NT2/D1 (cell line): ENCODE data around the gene SELENOH.

ENCODE experiments used
- SUZ12 ChIP-seq: IDR thresholded peaks from 2 replicates; pipeline ENCODE4 v1.6.1; 2011; ENCODE audit not compliant: insufficient read length, insufficient read depth; ENCODE audit errors: extremely low read depth
- YY1 ChIP-seq: IDR thresholded peaks from 2 replicates; pipeline ENCODE4 v1.6.1; 2011; ENCODE audit not compliant: insufficient read length, insufficient read depth

DNA sequence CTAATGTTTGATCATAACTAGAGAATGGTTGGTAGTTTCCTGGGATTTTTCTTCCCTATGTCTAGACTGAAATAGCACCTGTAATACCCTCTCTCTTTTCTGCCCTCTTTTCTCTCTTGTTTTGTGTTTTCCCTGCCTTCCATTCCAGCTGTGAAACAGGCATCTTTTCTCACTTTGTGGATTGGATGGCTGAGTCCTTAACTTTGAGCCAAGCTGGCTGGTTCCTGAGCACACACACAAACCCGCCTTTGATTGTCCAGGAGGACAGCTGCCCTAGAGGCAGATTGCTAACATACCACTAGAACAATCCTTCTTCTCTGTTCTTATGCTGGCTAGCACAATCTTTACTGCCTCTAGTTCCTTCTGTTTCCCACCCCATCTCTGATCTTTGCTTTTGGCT lies 38.0 kb downstream of the SELENOH start:
- no peak for TF ChIP-seq YY1
- no peak for TF ChIP-seq SUZ12
